ENCODE measurements around the gene NOX4.
"Not testable (repeated sequence)": the region's sequence is repeated elsewhere in the genome, so short reads cannot be mapped to it uniquely, and the experiment has no call there.

Gene NOX4

GRCh38 chr11:89347071-89347470 lies 144.1 kb downstream of the NOX4 start:
- DNase-seq (ENCODE audit: low read depth), result no peak
- TF ChIP-seq, protein P1, sequence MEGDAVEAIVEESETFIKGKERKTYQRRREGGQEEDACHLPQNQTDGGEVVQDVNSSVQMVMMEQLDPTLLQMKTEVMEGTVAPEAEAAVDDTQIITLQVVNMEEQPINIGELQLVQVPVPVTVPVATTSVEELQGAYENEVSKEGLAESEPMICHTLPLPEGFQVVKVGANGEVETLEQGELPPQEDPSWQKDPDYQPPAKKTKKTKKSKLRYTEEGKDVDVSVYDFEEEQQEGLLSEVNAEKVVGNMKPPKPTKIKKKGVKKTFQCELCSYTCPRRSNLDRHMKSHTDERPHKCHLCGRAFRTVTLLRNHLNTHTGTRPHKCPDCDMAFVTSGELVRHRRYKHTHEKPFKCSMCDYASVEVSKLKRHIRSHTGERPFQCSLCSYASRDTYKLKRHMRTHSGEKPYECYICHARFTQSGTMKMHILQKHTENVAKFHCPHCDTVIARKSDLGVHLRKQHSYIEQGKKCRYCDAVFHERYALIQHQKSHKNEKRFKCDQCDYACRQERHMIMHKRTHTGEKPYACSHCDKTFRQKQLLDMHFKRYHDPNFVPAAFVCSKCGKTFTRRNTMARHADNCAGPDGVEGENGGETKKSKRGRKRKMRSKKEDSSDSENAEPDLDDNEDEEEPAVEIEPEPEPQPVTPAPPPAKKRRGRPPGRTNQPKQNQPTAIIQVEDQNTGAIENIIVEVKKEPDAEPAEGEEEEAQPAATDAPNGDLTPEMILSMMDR (IDR thresholded peaks at IDR 0.05; ENCODE audit: low read depth, low read length, missing control alignments), result no peak
- no peak overlapping the region for H3K4me3 ChIP-seq (ENCODE audit: low read depth, low read length)

- TF ChIP-seq, protein P1 (IDR thresholded peaks at IDR 0.05; ENCODE audit: low read depth, low read length, missing control alignments), result no peak
Observed at GRCh38 chr11:89346601-89347000, 144.6 kb downstream of the NOX4 start.

DNA sequence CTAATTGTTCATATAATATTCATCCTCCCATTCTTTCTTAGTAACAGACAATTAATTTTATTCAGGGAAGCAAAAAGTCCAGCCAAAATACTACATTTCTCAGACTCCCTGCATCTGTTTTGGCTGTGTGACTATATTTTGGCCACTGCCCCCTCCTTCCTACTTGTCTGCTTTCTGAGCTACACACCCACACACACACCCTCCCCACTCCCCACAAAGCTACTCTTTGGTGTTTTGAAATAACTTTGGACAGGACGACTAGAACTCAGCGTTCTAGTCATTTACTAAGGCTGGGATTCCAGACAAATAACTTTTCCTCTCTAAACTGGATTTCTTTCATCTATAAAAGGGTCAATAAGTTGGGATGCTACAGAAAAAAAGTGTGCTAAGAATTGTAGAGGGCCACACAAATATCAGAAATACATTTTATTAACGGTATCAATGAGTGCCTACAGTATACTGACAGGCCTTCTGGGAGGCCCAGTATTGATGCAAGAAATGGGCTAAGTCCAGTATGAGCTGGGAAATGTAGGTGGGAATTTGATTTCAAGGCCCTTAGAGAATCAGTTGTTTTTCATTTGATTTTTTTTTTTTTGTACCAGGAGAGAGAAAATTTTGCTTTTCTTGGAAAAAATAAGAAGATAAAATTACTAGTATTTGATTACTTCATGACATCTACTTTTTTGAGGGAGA lies 148.1 kb downstream of the NOX4 start:
- not testable (repeated sequence) for H3K4me3 ChIP-seq (ENCODE audit: low read depth, low read length); DNase-seq (ENCODE audit: low read depth)

More at GRCh38 chr11:89346601-89347000, 144.6 kb downstream of the NOX4 start:
- no peak for DNase-seq (ENCODE audit: low read depth)
- no peak overlapping the region for H3K4me3 ChIP-seq (ENCODE audit: low read depth, low read length)

DNA sequence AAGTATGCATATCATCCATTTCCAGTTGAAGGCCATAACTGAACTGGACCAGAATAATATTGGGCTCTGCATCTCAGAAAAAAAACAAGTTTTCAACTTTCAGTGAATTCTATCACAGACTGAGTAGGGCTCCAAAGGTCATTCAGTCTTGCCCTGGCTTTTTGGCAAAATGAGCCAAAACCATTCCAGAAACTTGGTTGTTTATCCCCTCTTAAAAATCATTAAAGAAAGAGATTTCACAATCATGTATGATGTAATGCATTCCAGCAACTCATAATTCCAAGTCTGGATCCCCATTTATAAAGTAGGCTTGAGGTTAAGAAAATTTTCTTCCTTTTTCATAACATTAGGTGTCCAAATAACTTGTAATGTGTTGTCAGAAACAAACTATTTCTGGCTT lies 150.7 kb downstream of the NOX4 start:
- DNase-seq (ENCODE audit: low read depth); H3K4me3 ChIP-seq (ENCODE audit: low read depth, low read length): not testable (repeated sequence)

GRCh38 chr11:89338073-89338472 lies 153.1 kb downstream of the NOX4 start:
- not testable (repeated sequence) for H3K4me3 ChIP-seq (ENCODE audit: low read depth, low read length); DNase-seq (ENCODE audit: low read depth)

DNA sequence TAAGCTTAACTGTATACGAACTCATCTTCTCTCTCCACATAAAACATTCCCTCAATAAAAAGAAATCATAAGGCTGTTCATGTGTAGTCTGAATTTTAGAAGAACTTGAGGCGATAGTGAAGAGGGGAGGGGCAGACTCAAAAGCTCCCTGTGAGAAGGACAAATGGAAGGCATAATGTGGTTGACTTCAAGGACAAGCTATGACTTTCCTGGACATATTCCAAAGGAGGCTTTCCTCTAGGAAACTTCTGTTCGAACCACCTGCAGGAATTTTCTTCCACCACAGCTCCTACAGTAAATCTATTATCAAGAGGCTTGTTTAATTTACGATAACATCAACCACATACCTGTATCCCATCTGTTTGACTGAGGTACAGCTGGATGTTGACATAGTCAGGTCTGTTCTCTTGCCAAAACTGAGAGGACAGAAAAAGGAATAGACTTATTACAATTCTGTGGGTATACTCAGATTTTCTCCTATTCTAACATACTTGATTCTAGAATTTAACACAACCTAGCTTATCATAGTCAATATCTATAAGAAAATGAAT lies 154.0 kb downstream of the NOX4 start:
- not testable (repeated sequence) for DNase-seq (ENCODE audit: low read depth); H3K4me3 ChIP-seq (ENCODE audit: low read depth, low read length)

GRCh38 chr11:89333704-89334103 lies 157.5 kb downstream of the NOX4 start:
- H3K4me3 ChIP-seq (ENCODE audit: low read depth, low read length); DNase-seq (ENCODE audit: low read depth): not testable (repeated sequence)

- not testable (repeated sequence) for H3K4me3 ChIP-seq (ENCODE audit: low read depth, low read length); DNase-seq (ENCODE audit: low read depth)
Observed at GRCh38 chr11:89331940-89332339, 159.2 kb downstream of the NOX4 start.

GRCh38 chr11:89327885-89328284 lies 163.3 kb downstream of the NOX4 start:
- H3K4me3 ChIP-seq (ENCODE audit: low read depth, low read length), result no peak overlapping the region
- TF ChIP-seq, protein P1 (IDR thresholded peaks at IDR 0.05; ENCODE audit: low read depth, low read length, missing control alignments), result no peak
- DNase-seq (ENCODE audit: low read depth), result no peak

GRCh38 chr11:89321401-89321800 lies 169.8 kb downstream of the NOX4 start:
- TF ChIP-seq, protein P1 (IDR thresholded peaks at IDR 0.05; ENCODE audit: low read depth, low read length, missing control alignments), result no peak
- H3K4me3 ChIP-seq (ENCODE audit: low read depth, low read length), result no peak overlapping the region
- DNase-seq (ENCODE audit: low read depth), result no peak

GRCh38 chr11:89310607-89311006 lies 180.6 kb downstream of the NOX4 start:
- DNase-seq (ENCODE audit: low read depth); H3K4me3 ChIP-seq (ENCODE audit: low read depth, low read length): not testable (repeated sequence)

GRCh38 chr11:89309321-89309985 lies 181.7 kb downstream of the NOX4 start:
- H3K4me3 ChIP-seq (ENCODE audit: low read depth, low read length); DNase-seq (ENCODE audit: low read depth): not testable (repeated sequence)

DNA sequence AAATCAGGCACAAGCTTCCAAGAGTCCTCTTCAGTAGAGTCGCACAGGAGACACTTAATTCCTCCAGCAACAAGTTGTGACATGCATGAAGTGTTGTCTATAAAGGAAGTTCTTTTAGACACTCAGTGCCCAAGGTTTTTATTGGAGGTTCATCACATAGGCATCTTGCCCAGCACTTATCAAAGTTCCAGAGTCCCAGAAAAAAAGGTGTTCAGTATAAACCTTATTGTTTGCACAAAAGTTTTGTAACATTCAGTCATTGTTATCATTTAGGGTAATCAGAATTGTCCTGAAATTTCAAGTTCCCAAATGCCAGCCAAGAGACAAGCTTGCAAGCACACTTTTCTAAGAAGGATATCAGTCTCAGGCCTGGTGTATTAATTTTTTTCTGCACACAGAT lies 182.9 kb downstream of the NOX4 start:
- H3K4me3 ChIP-seq (ENCODE audit: low read depth, low read length); DNase-seq (ENCODE audit: low read depth): not testable (repeated sequence)

GRCh38 chr11:89303029-89303428 lies 188.1 kb downstream of the NOX4 start:
- not testable (repeated sequence) for DNase-seq (ENCODE audit: low read depth)

More at GRCh38 chr11:89303029-89303428, 188.1 kb downstream of the NOX4 start:
- not testable (repeated sequence) for H3K4me3 ChIP-seq (ENCODE audit: low read depth, low read length)

Measured in GM12864 (cell line).